Measurements from ENCODE around the gene DACT2.

DNA sequence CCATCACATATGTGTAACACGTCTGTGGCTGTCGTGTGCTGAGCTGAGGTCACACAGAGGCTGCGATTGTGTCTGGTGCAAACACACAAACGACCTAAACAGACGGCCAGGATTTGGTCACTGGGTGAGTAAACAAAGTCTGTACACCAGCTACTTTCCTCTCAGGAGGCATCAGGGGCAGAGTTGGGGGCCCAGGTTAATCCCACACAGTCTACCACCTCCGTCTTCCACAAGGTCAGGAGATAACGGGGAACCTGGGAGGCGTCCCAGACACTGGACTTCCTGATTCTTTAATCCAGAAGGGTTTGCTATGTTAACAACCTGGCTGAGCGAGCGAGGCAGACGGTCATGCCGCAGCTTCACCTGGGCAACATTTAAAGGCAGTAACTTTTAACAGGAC, 1.5 kb downstream of the DACT2 start:
- TF ChIP-seq, protein P1, sequence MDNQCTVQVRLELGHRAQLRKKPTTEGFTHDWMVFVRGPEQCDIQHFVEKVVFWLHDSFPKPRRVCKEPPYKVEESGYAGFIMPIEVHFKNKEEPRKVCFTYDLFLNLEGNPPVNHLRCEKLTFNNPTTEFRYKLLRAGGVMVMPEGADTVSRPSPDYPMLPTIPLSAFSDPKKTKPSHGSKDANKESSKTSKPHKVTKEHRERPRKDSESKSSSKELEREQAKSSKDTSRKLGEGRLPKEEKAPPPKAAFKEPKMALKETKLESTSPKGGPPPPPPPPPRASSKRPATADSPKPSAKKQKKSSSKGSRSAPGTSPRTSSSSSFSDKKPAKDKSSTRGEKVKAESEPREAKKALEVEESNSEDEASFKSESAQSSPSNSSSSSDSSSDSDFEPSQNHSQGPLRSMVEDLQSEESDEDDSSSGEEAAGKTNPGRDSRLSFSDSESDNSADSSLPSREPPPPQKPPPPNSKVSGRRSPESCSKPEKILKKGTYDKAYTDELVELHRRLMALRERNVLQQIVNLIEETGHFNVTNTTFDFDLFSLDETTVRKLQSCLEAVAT (IDR thresholded peaks at IDR 0.05): no peak
- TF ChIP-seq RAD21 (IDR thresholded peaks at IDR 0.05; ENCODE audit: insufficient read depth, low read depth, low read length) (no peak), ZNF24 (IDR thresholded peaks at IDR 0.05) (no peak)
- TF ChIP-seq, protein P2, sequence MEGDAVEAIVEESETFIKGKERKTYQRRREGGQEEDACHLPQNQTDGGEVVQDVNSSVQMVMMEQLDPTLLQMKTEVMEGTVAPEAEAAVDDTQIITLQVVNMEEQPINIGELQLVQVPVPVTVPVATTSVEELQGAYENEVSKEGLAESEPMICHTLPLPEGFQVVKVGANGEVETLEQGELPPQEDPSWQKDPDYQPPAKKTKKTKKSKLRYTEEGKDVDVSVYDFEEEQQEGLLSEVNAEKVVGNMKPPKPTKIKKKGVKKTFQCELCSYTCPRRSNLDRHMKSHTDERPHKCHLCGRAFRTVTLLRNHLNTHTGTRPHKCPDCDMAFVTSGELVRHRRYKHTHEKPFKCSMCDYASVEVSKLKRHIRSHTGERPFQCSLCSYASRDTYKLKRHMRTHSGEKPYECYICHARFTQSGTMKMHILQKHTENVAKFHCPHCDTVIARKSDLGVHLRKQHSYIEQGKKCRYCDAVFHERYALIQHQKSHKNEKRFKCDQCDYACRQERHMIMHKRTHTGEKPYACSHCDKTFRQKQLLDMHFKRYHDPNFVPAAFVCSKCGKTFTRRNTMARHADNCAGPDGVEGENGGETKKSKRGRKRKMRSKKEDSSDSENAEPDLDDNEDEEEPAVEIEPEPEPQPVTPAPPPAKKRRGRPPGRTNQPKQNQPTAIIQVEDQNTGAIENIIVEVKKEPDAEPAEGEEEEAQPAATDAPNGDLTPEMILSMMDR (IDR thresholded peaks at IDR 0.05 in 2 of 3, conservative IDR thresholded peaks at IDR 0.05 in 1 of 3; ENCODE audit: control insufficient read depth in 2 of 3, extremely low read depth in 1 of 3, insufficient read depth in 1 of 3, low read depth in 3 of 3, low read length in 3 of 3): no peak
- TF ChIP-seq, protein P3, sequence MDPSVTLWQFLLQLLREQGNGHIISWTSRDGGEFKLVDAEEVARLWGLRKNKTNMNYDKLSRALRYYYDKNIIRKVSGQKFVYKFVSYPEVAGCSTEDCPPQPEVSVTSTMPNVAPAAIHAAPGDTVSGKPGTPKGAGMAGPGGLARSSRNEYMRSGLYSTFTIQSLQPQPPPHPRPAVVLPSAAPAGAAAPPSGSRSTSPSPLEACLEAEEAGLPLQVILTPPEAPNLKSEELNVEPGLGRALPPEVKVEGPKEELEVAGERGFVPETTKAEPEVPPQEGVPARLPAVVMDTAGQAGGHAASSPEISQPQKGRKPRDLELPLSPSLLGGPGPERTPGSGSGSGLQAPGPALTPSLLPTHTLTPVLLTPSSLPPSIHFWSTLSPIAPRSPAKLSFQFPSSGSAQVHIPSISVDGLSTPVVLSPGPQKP (IDR thresholded peaks at IDR 0.05; ENCODE audit: low read depth, low read length): no peak
